GM21786 (cell line): ENCODE results near the gene PRR35.

Experiments
- ATAC-seq: cut with Tn5 transposase; IDR thresholded peaks from one replicate; pipeline ENCODE4 v1.9.1; 2021; ENCODE audit not compliant: unreplicated experiment

PRR35 gene

GRCh38 chr16:561957-562938 is 2.1 kb downstream of the PRR35 start:
- ATAC-seq: no peak

- no peak for ATAC-seq
Observed at GRCh38 chr16:563072-563644, 3.0 kb downstream of the PRR35 start.

- no peak for ATAC-seq
Observed at GRCh38 chr16:564690-565418, 4.7 kb downstream of the PRR35 start.

GRCh38 chr16:565419-566330 is 5.5 kb downstream of the PRR35 start:
- ATAC-seq: no peak

GRCh38 chr16:566475-567372 is 6.5 kb downstream of the PRR35 start, which contains the start of gene NHLRC4:
TSS of gene NHLRC4 (plus strand) at chr16:567005. CDS start at chr16:568048, 1,043 bp downstream.
- peak; percentile 59 for ATAC-seq

- no peak for ATAC-seq
Observed at GRCh38 chr16:567373-568256, 7.4 kb downstream of the PRR35 start.

- no peak for ATAC-seq
Observed at GRCh38 chr16:568401-569258, 8.4 kb downstream of the PRR35 start.

- no peak for ATAC-seq
Observed at GRCh38 chr16:569445-570254, 9.5 kb downstream of the PRR35 start, which contains the start of gene PIGQ. TSS of gene PIGQ (plus strand) at chr16:569968. CDS start at chr16:574075, 4,107 bp downstream.

DNA sequence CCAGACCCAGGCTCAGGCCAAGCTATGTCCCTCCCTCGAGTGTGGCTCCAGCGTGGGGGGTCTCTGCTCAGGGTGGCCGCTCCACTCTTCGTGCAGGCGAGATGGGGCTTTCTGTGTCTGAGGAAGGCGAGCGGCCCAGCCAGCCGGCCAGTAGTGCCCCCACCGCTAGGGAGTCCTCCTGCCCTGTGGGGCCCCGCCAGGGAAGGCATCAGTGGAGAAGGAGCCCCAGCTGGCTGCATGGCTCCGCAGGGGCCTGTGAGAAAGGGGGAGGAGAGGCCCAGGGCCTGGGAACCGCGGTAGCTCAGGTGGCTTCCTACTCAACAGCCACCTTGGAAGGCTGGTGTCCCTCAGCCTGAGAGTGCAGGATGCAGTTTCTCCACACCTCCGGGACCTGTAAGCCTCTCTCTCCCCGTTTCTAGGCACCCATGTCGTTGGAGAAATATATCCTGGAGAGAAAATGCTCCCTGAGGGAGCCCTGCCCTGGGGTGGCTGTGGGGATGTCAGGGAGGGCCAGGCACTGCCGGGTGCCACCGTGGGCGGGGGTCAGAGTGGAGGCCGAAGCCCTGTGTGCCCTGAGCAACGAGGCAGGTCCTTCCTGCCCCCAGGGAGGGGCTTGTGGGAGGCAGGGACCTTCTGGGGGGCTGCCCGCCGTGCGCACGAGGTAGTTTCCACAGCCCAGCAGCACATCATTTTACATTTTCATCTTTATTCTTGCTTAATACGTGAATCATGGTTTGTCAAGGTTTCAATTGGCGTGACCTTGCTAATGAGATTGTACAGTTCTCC is 12.9 kb downstream of the PRR35 start:
- ATAC-seq: no peak

GRCh38 chr16:574021-574760 is 14.0 kb downstream of the PRR35 start:
- no peak for ATAC-seq

- ATAC-seq: no peak
Observed at GRCh38 chr16:575354-576196, 15.4 kb downstream of the PRR35 start.

DNA sequence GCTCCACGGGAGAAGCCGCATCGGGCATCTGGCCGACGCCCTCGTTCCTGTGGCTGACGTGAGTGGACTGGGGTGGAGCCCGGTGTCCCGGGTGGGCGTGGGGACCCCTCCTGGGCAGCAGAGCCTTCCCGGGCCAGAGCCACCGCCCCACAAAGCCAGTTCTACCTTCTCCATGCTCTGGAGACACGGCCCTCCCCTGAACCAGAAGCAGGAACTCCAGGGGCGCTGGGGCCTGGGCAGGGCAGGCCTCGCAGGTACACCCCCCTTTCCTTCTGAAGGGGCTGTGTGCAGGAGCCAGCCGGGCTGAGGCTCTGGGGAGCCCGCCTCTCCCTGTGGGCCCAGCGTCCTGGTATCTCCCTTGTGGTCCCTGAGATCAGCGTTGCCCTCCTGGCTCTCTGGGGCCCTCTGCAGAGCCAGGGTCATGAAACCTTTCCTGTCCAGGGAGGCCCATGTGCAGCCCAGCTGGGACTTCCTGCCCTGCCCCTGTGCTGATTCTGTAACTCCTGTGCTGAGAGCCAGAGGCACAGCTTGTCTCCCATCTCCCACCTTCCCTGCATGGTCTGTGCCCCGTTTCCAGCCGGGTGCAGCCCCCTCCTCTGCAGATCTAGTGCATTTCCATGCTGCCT is 16.1 kb downstream of the PRR35 start:
- no peak for ATAC-seq

- no peak for ATAC-seq
Observed at GRCh38 chr16:576823-577201, 16.6 kb downstream of the PRR35 start.

DNA sequence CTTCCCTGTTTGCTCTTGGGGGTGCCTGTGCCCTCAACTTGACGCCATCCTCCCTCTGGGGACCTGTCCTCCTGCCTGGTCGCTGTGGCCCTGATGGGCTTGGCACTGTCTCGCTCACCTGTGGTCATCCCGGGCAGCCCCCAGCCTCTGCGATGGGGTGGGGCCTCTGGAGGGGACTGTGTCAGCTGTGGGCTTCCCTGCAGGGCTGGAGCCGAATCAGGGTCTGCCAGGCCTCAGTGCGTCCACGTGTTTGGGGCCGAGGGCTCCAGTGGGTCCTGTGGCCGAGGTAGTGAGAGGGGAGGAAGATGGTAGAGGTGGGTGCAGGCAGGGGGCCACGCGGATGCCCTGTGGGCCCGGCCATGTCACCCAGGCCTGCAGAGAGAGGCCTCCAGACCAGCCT is 17.6 kb downstream of the PRR35 start:
- ATAC-seq: no peak
